Fibroblast of peridontal ligament (primary cell): ENCODE results near the gene TANC1.

Source experiments
- DNase-seq: peaks from one replicate; pipeline ENCODE4 v3.0.0-alpha.2; 2010; ENCODE audit errors: extremely low read depth

The TANC1 gene

GRCh38 chr2:159160412-159160811 lies 192.0 kb downstream of the TANC1 start:
- DNase-seq: no peak

GRCh38 chr2:159160954-159161353 lies 192.5 kb downstream of the TANC1 start:
- no peak for DNase-seq

GRCh38 chr2:159163930-159164329 lies 195.5 kb downstream of the TANC1 start:
- DNase-seq: no peak

- no peak for DNase-seq
Measured at GRCh38 chr2:159164457-159164911, 196.0 kb downstream of the TANC1 start.

- no peak for DNase-seq
Measured at GRCh38 chr2:159165048-159165447, 196.6 kb downstream of the TANC1 start.

- peak; percentile 26 for DNase-seq
Measured at GRCh38 chr2:159168707-159169106, 200.3 kb downstream of the TANC1 start.

GRCh38 chr2:159169187-159169586 lies 200.7 kb downstream of the TANC1 start:
- no peak for DNase-seq

GRCh38 chr2:159172403-159172802 lies 204.0 kb downstream of the TANC1 start:
- no peak for DNase-seq

- DNase-seq: no peak
Measured at GRCh38 chr2:159174759-159175158, 206.3 kb downstream of the TANC1 start.

- DNase-seq: no peak
Measured at GRCh38 chr2:159175182-159175581, 206.7 kb downstream of the TANC1 start.

GRCh38 chr2:159175927-159176326 lies 207.5 kb downstream of the TANC1 start:
- no peak for DNase-seq

- DNase-seq: no peak
Measured at GRCh38 chr2:159176555-159176954, 208.1 kb downstream of the TANC1 start.

- DNase-seq: no peak
Measured at GRCh38 chr2:159177357-159177756, 208.9 kb downstream of the TANC1 start.

GRCh38 chr2:159177957-159178356 lies 209.5 kb downstream of the TANC1 start:
- DNase-seq: no peak

- peak; percentile 57 for DNase-seq
Measured at GRCh38 chr2:159179096-159179495, 210.7 kb downstream of the TANC1 start.

GRCh38 chr2:159179696-159180095 lies 211.3 kb downstream of the TANC1 start:
- no peak for DNase-seq

- DNase-seq: no peak
Measured at GRCh38 chr2:159183346-159183745, 214.9 kb downstream of the TANC1 start.

GRCh38 chr2:159185401-159186130 lies 217.1 kb downstream of the TANC1 start:
- peak; percentile 15 for DNase-seq

GRCh38 chr2:159186462-159186861 lies 218.0 kb downstream of the TANC1 start:
- no peak for DNase-seq

- DNase-seq: no peak
Measured at GRCh38 chr2:159187106-159187505, 218.7 kb downstream of the TANC1 start.

GRCh38 chr2:159188449-159188848 lies 220.0 kb downstream of the TANC1 start:
- no peak for DNase-seq

- no peak for DNase-seq
Measured at GRCh38 chr2:159192371-159192918, 224.0 kb downstream of the TANC1 start.

- no peak for DNase-seq
Measured at GRCh38 chr2:159193791-159194190, 225.4 kb downstream of the TANC1 start.

- DNase-seq: no peak
Measured at GRCh38 chr2:159194241-159194640, 225.8 kb downstream of the TANC1 start.
